GM21390 (cell line): Measurements from ENCODE around the gene PGAM4.
"Not testable (repeated sequence)": the region's sequence is repeated elsewhere in the genome, so short reads cannot be mapped to it uniquely, and the experiment has no call there.

Source experiments
- ATAC-seq: cut with Tn5 transposase; IDR thresholded peaks from one replicate; pipeline ENCODE4 v1.9.1; 2021; ENCODE audit not compliant: unreplicated experiment

PGAM4 gene

DNA sequence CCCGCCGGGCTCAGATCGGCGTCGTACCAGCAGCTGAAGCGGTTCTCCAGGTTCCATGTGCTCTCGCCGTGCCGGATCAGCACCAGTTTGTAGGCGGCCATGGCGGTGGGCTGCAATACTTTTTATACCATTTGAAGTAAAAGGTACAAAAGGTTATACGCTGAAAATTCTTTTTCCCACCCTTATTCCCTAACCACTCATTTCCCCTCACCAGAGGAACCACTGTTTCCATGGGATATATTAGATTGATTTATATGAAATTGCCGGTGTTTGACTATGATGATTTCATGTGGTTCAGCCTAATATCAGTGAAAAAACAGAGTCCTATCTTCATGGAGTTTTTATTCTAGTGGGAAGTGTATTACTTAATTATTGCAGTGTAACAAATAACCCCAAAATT lies at the start of gene PGAM4:
PGAM4 (minus strand) TSS at position 101 of the 400 bp plus-strand sequence; CDS start at position 101, 0 bp downstream.
- ATAC-seq, result no peak

DNA sequence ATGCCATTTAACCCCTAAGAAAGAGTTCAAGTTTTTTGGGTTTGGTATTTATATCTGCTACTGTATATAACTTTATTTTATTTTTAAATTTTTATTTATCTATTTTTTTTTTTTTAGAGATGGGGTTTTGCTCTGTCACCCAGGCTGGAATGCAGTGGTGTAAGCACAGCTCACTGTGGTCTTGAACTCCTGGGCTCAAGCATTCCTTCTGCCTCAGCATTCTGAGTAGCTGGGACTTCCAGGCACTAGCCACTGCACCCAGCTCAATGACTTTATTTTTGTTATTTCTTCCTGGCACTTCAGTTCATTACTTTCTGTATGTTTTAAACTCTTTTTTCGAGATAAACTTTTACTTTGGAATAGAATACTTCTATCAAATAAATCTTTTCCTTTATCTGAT lies 42.4 kb upstream of the PGAM4 start:
- ATAC-seq, result no peak

DNA sequence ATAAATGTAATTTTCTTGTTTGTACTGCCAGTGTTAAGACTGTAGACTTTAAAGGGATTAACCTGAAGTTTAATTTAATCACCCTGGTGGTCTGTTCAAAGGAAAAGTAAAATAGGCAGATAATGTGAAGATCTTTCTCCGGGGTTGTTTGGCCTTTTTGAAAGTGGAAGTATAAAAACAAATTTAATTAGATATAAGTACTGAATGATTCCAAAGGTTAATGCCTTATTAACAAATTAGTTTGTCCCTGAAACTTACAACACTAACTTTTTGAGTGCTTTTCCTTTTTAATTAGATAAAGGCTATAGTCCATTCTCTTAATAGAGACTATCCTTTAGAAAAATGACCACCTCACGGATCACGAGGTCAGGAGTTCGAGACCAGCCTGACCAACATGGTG lies 10.4 kb upstream of the PGAM4 start:
- ATAC-seq, result no peak

DNA sequence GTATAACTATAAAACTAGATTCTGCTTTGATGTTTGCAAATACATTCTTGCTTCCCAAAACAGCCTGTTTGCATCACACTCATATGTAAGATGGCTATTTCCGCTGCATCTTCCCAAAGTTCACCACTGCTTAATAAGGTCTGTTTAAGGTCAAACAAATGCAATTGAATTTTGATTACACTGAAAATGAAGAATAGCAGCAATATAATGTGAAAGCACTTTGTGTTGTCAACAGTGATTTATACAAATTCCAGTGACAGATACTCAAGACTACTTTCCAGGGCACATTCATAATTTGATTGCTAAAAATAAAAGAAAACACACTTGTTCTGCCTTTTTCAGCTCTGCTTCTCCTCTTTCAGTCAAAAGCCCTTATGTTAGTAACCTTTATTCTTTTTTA lies 8.1 kb upstream of the PGAM4 start:
- ATAC-seq, result no peak

DNA sequence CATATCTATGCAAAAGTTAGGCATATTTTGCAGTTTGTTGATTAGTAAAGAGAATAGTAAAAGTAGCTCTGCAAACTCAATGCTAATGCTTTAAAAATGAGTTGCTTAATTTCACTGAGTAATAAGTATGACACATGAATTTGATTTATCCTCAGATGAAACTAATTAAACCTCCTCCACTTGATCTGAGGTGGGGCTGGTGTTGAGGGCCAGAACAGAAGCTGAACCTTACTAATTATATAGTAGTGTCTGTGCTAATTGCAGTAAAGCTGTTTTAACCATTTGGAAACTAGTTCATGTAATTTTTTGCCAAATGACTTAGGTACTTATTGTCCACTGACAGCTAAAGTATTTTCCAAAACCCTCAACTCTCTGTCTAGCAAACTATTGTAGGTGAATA lies 7.7 kb upstream of the PGAM4 start:
- no peak for ATAC-seq

DNA sequence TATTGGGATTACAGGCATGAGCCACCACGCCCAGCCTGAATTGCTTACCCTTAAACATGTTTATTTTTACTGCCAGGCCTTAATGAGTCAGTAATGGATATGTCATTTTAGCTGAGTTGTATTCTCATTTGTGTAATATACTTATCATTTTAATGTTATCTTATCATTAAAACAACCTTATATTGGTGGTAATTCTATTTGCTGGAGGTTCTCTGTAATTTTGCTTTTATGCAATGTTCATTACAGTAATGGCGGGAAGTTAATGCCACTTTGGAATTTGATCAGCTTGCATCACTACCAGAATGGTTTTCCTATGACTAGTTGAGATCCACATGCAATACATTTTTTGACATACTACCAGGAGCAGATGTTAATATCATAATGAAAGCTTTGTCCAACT lies 6.3 kb upstream of the PGAM4 start:
- ATAC-seq, result no peak

DNA sequence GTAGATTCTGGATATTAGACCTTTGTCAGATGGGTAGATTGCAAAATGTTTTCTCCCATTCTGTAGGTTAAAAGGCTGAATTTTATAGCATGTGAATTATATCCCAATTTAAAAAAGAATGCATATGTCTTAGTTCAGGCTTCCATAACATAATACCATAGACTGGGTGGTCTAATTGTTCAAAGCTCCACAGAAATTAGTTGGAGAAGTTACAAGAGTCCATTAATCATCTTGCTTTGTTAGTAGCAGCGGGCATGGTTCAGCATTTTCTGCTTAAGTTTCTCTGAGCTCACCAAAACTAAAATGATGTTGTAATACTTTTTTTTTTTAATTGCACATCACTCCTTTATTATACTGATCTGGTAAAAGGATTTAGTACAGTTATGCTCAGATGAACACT lies 1.8 kb downstream of the PGAM4 start:
- ATAC-seq, result no peak

DNA sequence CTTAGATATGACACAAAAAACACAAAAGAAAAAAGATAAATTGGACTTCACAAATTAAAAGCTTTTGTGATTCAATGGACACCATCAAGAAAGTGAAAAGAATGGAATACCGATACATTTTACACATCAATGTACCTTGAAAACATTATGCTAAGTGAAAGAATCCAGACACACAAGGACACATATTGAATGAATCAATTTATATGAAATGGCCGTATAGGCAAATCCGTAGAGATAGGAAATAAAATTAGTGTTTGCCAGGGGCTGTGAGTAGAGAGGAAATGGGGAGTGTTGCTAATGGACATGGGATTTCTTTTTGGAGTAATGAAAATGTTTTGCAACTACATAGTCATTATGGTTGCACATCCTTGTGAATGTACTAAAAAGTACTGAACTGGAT lies 3.1 kb downstream of the PGAM4 start:
- no peak for ATAC-seq

DNA sequence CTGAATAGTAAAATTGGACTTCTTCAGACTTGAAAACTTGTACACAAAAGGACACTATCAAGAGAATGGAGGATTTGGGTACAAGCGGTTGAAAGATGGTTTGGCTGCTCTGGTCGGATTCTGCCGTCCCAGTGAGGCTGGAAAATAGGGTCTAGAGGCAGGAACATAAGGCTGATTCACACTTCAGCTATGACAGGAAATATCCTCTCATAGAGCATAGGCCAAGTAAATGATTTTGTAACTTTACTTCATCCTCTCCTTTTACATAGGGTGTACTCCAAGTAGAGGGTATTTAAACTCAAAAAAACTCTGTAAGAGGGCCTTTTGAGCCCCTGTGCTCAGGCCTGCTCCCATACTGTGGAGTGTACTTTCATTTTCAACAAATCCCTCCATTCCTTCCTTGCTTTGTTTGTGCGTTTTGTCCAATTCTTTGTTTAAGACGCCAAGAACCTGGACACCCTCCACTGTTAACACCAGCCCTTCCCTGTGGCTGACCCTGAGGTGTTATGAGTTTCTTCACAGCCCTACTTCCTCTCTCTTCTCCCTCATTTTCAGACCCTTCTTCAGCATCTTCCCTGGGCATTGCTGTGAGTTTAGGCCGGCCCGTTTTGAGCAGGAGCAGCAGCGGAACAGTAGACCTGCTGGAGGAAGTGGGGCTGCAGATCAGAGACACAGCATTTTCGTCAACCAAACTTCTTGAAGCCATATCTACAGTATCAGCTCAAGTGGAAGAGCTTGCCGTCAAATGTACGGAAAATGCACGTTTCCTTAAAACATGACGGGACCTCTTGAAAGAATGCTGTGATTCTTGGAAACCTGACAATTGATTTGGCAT lies 7.2 kb downstream of the PGAM4 start:
- ATAC-seq, result no peak

DNA sequence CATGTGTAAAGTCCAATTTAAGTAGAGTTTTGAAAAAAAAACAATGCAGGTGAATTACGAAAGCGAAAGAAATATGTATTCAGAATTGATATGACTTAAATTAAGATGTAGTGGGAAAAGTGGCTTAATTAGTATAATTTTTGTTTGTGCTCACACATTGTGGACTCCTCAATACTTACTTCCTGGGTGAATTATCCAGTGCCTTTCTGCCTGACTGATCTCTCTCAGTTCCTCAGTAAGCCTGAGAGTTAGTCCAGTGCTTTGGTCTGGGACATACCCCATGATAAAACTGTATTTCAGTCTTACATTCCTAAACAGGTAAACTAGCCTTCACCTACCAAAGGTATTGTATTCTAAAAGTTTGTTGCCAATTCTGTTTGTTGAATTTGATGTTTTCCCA lies 8.4 kb downstream of the PGAM4 start:
- ATAC-seq, result no peak

DNA sequence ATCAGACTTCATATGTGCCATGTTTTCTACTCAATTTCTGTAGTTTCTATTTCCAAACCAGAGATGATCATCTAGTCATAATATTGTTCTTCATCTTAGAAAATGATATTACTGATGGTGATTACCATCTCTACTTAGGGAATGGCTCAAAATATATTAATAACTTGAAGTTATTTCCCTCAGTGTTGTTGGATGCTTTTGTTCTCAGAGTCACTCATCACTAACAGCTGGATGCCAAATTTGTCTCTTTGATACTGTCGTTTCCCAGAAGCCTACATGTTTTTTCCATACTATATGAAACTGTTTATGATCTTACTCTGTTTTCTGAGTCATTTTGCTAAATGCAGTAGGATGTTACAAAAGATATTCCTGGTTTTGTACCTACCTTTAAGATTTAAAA lies 8.9 kb downstream of the PGAM4 start:
- ATAC-seq, result no peak

DNA sequence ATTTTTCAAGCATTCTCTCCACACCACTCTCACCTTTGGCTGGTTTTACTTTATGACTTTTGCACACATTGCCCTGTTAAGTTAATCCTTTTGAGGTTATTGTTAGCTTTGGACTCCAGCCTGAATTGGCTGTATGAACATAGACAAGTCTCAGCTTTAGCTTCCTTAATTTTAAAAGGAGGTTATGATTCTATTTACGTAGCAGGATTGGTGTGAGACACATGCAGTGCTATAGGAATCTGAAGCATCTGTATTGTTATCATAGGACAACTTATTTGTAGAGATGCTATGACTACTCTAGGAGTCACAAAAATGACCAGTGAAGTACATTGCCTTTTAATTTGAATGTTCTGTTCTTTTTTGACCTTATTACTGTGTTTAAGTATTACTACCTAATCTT lies 15.7 kb downstream of the PGAM4 start:
- ATAC-seq, result no peak

DNA sequence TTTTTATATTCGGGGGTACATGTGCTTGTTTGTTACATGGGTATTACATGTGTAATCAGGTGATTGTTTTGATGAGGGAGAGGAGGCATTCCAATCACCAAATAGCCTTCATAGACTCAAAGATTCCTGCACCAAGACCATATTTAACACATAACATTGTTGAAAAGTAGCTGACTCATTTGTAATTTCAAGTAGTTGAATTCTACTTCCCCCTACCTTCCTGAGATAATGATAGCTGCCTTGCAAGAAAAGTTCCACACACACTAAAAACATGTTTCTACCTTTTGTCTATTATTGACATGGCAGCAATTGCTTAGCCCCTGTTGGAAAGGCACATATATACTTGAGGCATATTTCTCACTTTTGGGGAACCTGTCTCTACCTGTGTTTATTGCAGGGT lies 16.1 kb downstream of the PGAM4 start:
- no peak for ATAC-seq

DNA sequence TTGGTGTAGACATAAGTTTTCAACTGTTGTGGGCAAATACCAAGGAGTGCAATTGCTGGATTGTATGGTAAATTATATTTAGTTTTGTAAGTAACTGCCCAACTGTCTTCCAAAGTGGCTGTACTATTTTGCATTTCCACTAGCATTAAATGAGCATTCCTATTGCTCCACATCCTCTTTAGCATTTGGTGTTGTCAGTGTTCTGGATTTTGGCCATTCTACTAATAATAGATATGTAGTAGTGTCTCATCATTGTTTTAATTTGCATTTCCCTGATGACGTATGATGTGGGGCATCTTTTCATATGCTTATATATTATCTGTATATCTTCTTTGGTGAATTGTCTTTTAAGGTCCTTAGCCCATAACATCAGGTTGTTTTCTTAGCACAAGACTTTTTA lies 17.3 kb downstream of the PGAM4 start:
- ATAC-seq, result no peak

DNA sequence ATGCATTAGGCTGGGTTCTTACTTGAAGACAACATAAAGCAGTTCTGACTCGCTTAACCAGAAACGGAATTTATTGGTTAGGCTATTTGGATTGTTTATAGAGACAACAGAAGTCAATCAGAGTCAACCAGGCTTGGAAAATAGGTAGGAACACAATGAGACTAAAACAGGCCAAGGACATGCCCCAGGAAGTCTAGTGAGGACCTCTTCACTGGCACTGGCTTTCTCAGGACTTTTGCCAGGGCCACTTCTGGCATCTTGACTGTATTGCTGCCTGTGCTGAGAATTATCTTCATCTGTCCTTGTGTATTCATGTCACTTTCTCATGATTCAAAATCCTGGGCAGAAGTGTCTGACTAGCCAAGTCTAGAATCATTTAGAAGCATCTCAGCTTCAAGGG lies 19.6 kb downstream of the PGAM4 start:
- ATAC-seq, result no peak

DNA sequence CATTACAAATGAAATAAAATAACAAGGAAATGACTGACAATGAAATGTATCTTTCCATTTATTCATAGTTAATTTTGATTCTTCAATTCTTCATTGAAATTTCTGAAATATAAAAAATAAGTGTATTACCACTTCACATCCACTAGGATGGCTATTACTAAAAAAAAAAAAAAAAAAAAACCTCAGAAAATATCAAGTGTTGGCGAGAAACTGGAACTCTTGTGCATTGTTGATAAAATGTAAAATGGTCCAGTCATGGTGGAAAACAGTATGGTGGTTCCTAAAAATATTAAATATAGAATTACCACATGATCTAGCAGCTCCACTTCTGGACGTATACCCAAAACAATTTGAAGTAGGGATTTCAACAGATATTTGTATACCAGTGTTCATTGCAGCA lies 22.9 kb downstream of the PGAM4 start:
- ATAC-seq, result no peak

DNA sequence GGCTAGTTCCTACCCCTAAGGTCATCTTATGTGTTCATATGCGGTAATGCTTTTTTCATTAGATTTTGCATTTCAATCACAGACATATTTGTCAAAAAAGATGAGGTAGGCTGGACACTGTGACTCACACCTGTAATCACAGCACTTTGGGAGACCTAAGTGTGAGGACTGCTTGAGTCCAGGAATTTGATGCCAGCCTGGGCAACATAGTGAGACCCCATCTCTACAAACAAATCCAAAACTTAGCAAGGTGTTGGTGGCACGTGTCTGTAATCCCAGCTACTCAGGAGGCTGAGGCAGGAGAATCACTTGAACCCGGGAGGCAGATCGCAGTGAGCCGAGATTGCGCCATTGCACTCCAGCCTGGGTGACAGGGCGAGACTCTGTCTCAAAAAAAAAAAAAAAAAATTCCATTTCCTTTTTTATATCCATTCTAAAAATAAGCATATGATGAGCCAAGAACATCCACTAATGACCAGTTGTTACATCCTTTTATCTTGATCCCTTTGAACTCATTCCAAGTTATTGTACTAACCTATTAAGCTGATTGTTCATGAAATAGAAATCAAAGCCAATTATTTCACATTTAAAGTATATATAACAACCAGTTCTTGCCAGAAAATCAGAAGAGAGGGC lies 23.4 kb downstream of the PGAM4 start:
- no peak for ATAC-seq

DNA sequence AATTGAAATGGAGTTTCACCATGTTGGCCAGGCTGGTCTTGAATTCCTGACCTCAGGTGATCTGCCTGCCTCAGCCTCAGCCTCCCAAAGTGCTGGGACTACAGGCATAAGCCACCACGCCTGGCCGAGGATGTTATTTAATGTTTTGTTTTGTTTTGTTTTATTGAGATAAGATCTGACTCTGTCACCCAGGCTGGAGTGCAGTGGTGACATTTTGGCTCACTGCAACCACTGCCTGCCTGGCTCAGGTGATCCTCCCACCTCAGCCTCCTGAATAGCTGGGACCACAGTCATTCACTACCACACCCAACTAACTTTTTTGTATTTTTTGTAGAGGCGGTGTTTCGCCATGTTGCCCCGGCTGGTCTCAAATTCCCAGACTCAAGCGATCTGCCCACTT lies 24.4 kb downstream of the PGAM4 start:
- not testable (repeated sequence) for ATAC-seq

DNA sequence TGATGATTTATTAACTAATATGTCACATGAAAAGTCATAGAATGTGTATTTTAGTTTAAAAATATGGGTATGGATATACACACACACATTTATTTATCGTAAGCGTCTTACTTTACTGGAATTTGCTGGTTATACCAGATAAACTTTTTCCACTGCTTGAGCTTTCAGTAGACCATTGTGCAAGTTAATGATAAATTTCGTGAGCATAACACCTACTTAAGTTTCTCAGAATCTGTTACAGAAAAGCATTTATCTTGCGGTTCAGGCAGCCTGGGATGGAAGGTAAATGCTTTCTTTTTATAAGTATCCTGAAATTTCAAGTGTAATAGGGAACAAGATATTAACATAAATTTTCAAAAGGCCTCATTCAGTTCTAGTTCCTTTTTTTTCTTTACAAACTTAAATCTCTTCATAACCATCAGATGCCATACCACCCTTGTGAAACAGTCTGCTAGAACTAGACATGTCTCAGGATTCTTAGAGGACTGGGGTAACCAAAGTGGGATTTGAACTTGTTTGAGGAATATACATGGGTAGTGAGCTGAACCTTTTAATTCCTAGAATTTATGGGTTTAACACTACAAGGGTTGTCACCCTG lies 31.3 kb downstream of the PGAM4 start:
- no peak for ATAC-seq

DNA sequence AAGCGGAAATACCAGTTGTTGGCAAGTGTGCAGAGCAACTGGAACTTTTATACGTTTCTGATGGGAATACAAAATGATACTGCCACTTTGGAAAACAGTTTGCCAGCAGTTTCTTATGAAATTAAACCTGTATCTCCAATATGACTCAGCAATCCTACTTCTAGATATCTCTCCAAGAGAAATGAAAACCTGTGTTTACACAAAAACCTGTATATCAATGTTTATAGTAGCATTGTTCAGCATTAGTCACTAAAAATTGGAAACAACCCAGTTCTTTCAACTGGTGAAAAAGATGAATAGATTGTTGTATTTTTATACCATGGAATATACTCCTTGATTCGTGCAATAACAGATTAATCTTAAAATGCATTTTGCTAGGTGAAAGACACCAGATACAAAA lies 32.1 kb downstream of the PGAM4 start:
- no peak for ATAC-seq

DNA sequence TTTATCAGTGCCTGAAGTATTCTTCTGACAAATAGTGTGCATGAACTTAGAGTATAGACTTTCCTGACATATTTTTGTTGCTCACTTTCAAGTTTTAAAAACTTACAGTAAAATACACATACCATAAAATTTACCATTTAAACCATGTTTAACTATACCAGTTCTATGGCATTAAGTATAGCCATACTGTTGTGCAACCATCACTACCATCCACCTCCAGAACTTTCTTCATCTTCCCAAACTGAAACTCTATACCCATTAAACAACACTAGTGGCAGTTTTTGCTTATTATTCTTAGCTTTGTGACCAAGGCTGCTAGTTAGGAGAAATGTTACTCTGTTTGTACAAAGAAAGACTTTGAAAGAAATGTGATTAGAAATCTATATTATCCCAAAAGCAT lies 33.1 kb downstream of the PGAM4 start:
- no peak for ATAC-seq

DNA sequence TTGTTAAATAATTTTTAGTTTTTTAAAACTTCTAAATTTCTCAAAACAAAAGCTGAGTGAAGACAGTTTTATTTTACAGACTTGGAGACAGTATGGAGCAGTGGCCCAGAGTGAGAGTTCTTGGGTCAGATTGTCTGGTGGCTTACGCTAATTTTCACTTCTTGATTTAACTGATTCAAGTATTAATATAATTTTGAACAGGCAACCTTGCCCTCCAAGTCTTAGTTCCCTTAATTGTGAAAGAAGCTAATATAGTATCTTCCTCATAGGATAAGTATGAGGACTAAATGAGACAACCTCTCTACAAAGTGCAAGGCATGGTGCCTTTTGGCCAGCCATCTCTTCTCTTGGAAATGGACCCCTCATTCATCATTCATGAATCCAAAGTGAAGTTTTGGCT lies 33.6 kb downstream of the PGAM4 start:
- ATAC-seq, result no peak
